DOHH2 (cell line): ENCODE results near the gene MLANA.

ENCODE experiments used
- EZH2phosphoT487 ChIP-seq: fragments of 200-600 bp; sonication (generic); IDR thresholded peaks from 2 replicates; pipeline ENCODE4 v1.6.1; 2017; ENCODE audit warnings: borderline replicate concordance, mild to moderate bottlenecking, antibody characterized with exemption, low read length, moderate library complexity, mixed read lengths
- TF ChIP-seq, protein P1 (sequence below): fragments of 200-600 bp; sonication (generic); IDR thresholded peaks from one replicate; pipeline ENCODE4 v1.5.1; 2014; ENCODE audit warnings: antibody characterized with exemption, mild to moderate bottlenecking, low read depth, low read length; ENCODE audit not compliant: poor library complexity, severe bottlenecking

DNA sequence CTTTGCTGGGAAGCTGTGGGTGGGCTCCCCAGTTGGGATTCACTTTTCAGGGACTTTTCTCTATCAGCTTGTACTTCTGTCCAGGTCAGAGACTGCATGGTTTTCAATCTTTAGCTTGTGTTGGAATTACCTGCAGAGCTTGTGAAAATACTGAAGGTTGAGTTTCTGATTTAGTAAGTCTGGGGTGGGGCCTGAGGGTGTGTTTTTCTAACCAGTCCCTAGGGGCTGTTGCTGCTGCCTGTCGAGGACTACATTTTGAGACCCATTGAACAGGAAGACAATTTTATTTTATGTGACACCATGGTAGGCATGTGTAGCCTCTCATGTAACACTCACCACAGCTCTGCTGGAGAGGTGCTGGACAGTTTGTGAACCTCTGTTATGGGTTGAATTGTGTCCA is 14.7 kb upstream of the MLANA start:
- TF ChIP-seq, protein P1, sequence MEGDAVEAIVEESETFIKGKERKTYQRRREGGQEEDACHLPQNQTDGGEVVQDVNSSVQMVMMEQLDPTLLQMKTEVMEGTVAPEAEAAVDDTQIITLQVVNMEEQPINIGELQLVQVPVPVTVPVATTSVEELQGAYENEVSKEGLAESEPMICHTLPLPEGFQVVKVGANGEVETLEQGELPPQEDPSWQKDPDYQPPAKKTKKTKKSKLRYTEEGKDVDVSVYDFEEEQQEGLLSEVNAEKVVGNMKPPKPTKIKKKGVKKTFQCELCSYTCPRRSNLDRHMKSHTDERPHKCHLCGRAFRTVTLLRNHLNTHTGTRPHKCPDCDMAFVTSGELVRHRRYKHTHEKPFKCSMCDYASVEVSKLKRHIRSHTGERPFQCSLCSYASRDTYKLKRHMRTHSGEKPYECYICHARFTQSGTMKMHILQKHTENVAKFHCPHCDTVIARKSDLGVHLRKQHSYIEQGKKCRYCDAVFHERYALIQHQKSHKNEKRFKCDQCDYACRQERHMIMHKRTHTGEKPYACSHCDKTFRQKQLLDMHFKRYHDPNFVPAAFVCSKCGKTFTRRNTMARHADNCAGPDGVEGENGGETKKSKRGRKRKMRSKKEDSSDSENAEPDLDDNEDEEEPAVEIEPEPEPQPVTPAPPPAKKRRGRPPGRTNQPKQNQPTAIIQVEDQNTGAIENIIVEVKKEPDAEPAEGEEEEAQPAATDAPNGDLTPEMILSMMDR = no peak
- TF ChIP-seq EZH2phosphoT487 = no peak
